Airway epithelial cell (primary cell): ENCODE data around the gene NSUN4. TPM values are rescaled to one million over a fixed set of nuclear protein-coding genes. Genes with fewer than 3 reads are reported as not detected.

Experiments
- total RNA-seq: library from RNA; depleted of rRNA; stranded (reverse); fragments of >200 nt; gene quantifications from 2 replicates; pipeline ENCODE4 v1.2.3, GENCODE V29; 2015

Gene NSUN4
- total RNA-seq, result 14.3 and 15.9 TPM in 2 replicates

GRCh38 chr1:46340404-46341221 is at the start of gene NSUN4:
NSUN4 (plus strand) TSS chr1:46340807; CDS start chr1:46340827, 20 bp downstream.

GRCh38 chr1:46303038-46303871 is 37.4 kb upstream of the NSUN4 start, which contains the start of the genes LRRC41 and UQCRH:
LRRC41 (minus strand) TSS chr1:46303616; CDS start chr1:46303322, 294 bp downstream.
UQCRH (plus strand) TSS chr1:46303698; CDS start chr1:46303767, 69 bp downstream.

GRCh38 chr1:46394108-46394871 is 53.7 kb downstream of the NSUN4 start, which contains the start of gene FAAH:
FAAH (plus strand) TSS chr1:46394317; CDS start chr1:46394349, 32 bp downstream.

Other genes with a start within 250 kb of the NSUN4 start
- gene PIK3R3, start 208.2 kb upstream of the NSUN4 start, total RNA-seq, result 7.6 and 10.6 TPM in 2 replicates
- gene TSPAN1, start 165.7 kb upstream of the NSUN4 start, total RNA-seq, result 37.5 and 39.6 TPM in 2 replicates
- not detected in 2 replicates for gene P3R3URF, start 164.3 kb upstream of the NSUN4 start, total RNA-seq
- gene POMGNT1, start 142.4 kb upstream of the NSUN4 start, total RNA-seq, result 51.6 and 58.7 TPM in 2 replicates
- 5.5 and 5.9 TPM in 2 replicates for gene LURAP1, start 137.5 kb upstream of the NSUN4 start, total RNA-seq
- gene RAD54L, start 93.0 kb upstream of the NSUN4 start, total RNA-seq, result 9.7 and 33.1 TPM in 2 replicates
- 65.8 and 100 TPM in 2 replicates for gene LRRC41, start 37.2 kb upstream of the NSUN4 start, total RNA-seq
- gene UQCRH, start 37.1 kb upstream of the NSUN4 start, total RNA-seq, result 612 and 959 TPM in 2 replicates
- 11.1 and 20.8 TPM in 2 replicates for gene FAAH, start 53.5 kb downstream of the NSUN4 start, total RNA-seq
- gene DMBX1, start 149.0 kb downstream of the NSUN4 start, total RNA-seq, result not detected in 2 replicates
- gene KNCN, start 210.8 kb downstream of the NSUN4 start, total RNA-seq, result not detected in 2 replicates